ENCODE results near the gene TNC.

TNC gene

GRCh38 chr9:115050002-115050490 lies 67.9 kb downstream of the TNC start:
- Histone ChIP-seq H3F3A (ENCODE audit: insufficient read depth) (no peaks in the 10 kb centered on the region), H2AFZ (ENCODE audit: low read depth, low read length, severe bottlenecking) (no peak overlapping the region), H3K79me2 (ENCODE audit: insufficient read depth, low read length) (no peaks in the 10 kb centered on the region), H3K4me3 (ENCODE audit: insufficient read depth, low read length, poor library complexity, severe bottlenecking) (no peak overlapping the region), H3K9me2 (replicated peaks; ENCODE audit: insufficient read depth, low read length) (no peaks in the 10 kb centered on the region), H3K27ac (ENCODE audit: low read depth, low read length) (no peak overlapping the region), H3K9me3 (ENCODE audit: insufficient read depth, low read length) (no peaks in the 10 kb centered on the region), H3K27me3 (ENCODE audit: low read length) (no peaks in the 10 kb centered on the region; the same call in 1 of the 2 replicates), H3K4me2 (ENCODE audit: low read depth, low read length, poor library complexity, severe bottlenecking) (no peak overlapping the region), H4K20me1 (ENCODE audit: low read depth, low read length) (no peaks in the 10 kb centered on the region), H3K36me3 (ENCODE audit: low read length) (no peaks in the 10 kb centered on the region), H3K9ac (ENCODE audit: low read length) (no peak overlapping the region)
- TF ChIP-seq EZH2phosphoT487 (conservative IDR thresholded peaks at IDR 0.05; ENCODE audit: low read length): no peak
- no peak for TF ChIP-seq CTCF (IDR thresholded peaks at IDR 0.05; ENCODE audit: insufficient read depth, low read length, poor library complexity, severe bottlenecking)

GRCh38 chr9:115046824-115047223 lies 71.1 kb downstream of the TNC start:
- Histone ChIP-seq H3K9me2 (replicated peaks; ENCODE audit: insufficient read depth, low read length) (no peaks in the 10 kb centered on the region), H3K27ac (ENCODE audit: low read depth, low read length) (no peak overlapping the region), H3K9me3 (ENCODE audit: insufficient read depth, low read length) (no peaks in the 10 kb centered on the region), H3K79me2 (ENCODE audit: insufficient read depth, low read length) (no peaks in the 10 kb centered on the region), H3K9ac (ENCODE audit: low read length) (no peak overlapping the region), H3K4me3 (ENCODE audit: insufficient read depth, low read length, poor library complexity, severe bottlenecking) (no peak overlapping the region), H2AFZ (ENCODE audit: low read depth, low read length, severe bottlenecking) (no peak overlapping the region), H4K20me1 (ENCODE audit: low read depth, low read length) (no peaks in the 10 kb centered on the region), H3F3A (ENCODE audit: insufficient read depth) (no peaks in the 10 kb centered on the region), H3K4me2 (ENCODE audit: low read depth, low read length, poor library complexity, severe bottlenecking) (no peak overlapping the region), H3K36me3 (ENCODE audit: low read length) (no peaks in the 10 kb centered on the region), H3K27me3 (ENCODE audit: low read length) (no peaks in the 10 kb centered on the region; the same call in 1 of the 2 replicates)
- TF ChIP-seq CTCF (IDR thresholded peaks at IDR 0.05; ENCODE audit: insufficient read depth, low read length, poor library complexity, severe bottlenecking): no peak
- no peak for TF ChIP-seq EZH2phosphoT487 (conservative IDR thresholded peaks at IDR 0.05; ENCODE audit: low read length)

GRCh38 chr9:115046199-115046598 lies 71.8 kb downstream of the TNC start:
- Histone ChIP-seq H3K9me2 (replicated peaks; ENCODE audit: insufficient read depth, low read length) (no peaks in the 10 kb centered on the region), H3K27me3 (ENCODE audit: low read length) (no peaks in the 10 kb centered on the region; the same call in 1 of the 2 replicates), H3K27ac (ENCODE audit: low read depth, low read length) (no peak overlapping the region)

More at GRCh38 chr9:115046199-115046598, 71.8 kb downstream of the TNC start:
- Histone ChIP-seq H3K9ac (ENCODE audit: low read length) (no peak overlapping the region), H3F3A (ENCODE audit: insufficient read depth) (no peaks in the 10 kb centered on the region), H4K20me1 (ENCODE audit: low read depth, low read length) (no peaks in the 10 kb centered on the region), H3K4me3 (ENCODE audit: insufficient read depth, low read length, poor library complexity, severe bottlenecking) (no peak overlapping the region), H3K36me3 (ENCODE audit: low read length) (no peaks in the 10 kb centered on the region), H3K9me3 (ENCODE audit: insufficient read depth, low read length) (no peaks in the 10 kb centered on the region), H3K4me2 (ENCODE audit: low read depth, low read length, poor library complexity, severe bottlenecking) (no peak overlapping the region), H2AFZ (ENCODE audit: low read depth, low read length, severe bottlenecking) (no peak overlapping the region), H3K79me2 (ENCODE audit: insufficient read depth, low read length) (no peaks in the 10 kb centered on the region)
- TF ChIP-seq CTCF (IDR thresholded peaks at IDR 0.05; ENCODE audit: insufficient read depth, low read length, poor library complexity, severe bottlenecking) (no peak), EZH2phosphoT487 (conservative IDR thresholded peaks at IDR 0.05; ENCODE audit: low read length) (no peak)

All from SU-DHL-6 (cell line).